ENCODE data around the gene UBAC2.
"Not testable (repeated sequence)": the region's sequence is repeated elsewhere in the genome, so short reads cannot be mapped to it uniquely, and the experiment has no call there.

Gene UBAC2

DNA sequence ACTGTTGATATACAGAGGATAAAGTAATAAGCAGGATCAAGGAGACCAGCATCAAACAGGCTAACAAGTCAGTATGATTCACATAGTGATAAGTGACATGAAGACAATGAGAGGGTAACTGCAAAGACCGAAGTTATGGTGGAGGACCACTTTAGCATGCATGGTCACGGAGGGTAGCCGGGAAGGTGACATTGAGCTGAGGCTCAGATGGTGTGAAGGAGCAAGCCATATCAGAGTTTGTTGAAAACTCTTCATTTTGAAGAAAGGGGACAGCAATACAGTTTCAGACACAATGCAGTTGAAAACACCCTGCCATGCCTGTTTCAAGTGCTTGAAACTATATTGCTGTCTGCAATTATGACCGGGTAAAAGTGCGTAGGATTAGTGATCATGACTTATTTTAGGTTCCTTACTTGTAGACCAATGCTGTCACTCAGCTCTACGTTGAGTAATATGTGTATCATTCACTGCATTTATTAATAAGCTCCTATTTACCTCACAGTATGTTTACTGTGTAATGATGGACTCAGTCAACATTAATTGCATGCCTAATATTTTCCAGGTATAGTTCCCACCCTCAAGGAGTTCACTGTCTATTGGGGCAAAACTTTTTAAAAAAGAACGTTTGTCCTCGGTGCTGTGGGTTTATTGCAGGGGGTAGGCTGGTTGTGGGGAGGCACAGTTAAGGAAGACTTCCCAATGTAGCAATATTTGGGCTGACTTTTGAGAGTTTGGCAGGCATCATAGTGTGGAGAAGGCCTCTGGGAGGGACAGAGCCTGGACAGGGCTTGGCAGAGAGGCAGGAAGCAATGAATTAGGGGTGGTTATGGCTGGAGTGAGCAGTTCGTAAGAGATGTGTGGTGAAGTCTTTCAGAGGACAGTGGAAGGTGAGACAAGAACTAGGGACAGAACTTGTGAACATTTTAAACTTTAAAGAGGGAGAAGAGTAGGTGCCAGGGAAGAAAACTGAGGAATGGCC lies 3.2 kb downstream of the UBAC2 start:
- no peaks in the 10 kb centered on the region for H3K36me3 ChIP-seq (ENCODE audit: insufficient read depth, low read length)
- no peak overlapping the region for H2AFZ ChIP-seq (ENCODE audit: low read length, unreplicated experiment)
- H3K79me2 ChIP-seq (ENCODE audit: control insufficient read depth, insufficient read depth, low read length, unreplicated experiment) = peaks cover 63% of the 10 kb centered on the region
- H3K4me1 ChIP-seq (ENCODE audit: control insufficient read depth, insufficient read depth, low read length, unreplicated experiment) = peaks cover 16% of the 10 kb centered on the region
- H3K4me3 ChIP-seq (ENCODE audit: low read depth, low read length) = no peak overlapping the region
- H3K27me3 ChIP-seq (ENCODE audit: insufficient read depth, low read length) = no peaks in the 10 kb centered on the region
- H3K27ac ChIP-seq (ENCODE audit: low read depth, low read length) = no peak overlapping the region

DNA sequence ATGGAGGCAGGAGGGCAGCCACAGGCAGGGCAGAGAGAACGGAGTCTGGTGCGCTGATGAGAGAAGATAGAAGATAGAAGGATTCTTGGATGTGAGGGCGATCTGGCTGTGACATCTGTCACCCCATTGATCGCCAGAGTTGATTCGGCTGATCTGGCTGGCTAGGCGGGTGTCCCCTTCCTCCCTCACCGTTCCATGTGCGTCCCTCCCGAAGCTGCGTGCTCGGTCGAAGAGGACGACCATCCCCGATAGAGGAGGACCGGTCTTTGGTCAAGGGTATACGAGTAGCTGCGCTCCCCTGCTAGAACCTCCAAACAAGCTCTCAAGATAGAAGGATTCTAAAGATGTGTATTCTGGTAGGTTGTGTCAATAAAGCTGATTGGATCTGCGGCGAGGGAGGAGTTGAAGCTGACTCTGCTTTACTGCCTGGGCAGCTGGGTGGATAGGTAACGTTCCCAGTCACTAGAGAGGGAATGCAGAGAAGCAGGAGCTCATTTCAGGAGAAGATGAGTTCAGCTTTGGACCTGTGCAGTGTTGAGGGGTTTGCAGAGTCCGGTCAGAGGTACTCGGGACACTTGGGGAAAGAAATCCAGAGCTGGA lies 5.1 kb downstream of the UBAC2 start:
- H3K36me3 ChIP-seq (ENCODE audit: insufficient read depth, low read length) = no peaks in the 10 kb centered on the region

DNA sequence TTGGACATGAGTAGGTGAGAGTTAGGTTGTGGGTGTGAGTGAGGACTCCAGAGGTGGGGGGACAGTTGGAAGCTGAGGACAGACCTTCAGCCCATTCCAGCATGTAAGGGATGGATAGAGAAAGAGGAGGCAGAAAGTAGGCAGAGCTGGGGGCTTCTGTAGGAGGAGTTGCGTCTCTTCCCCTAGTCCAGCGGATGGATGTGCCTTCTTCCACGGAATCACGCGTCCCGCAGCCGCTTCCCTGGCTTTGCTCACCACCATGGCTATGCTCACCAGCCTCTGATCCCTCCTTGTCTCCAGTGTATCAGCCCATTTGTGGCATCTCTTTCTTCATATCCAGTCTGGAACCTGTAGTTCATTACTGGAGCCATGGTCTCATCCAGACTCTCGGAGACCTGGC lies 5.6 kb downstream of the UBAC2 start:
- peaks cover 8% of the 10 kb centered on the region for H3K4me1 ChIP-seq (ENCODE audit: control insufficient read depth, insufficient read depth, low read length, unreplicated experiment)

More for the DNA sequence above, 5.1 kb downstream of the UBAC2 start:
- no peaks in the 10 kb centered on the region for H3K27me3 ChIP-seq (ENCODE audit: insufficient read depth, low read length)
- H2AFZ ChIP-seq (ENCODE audit: low read length, unreplicated experiment) = no peak overlapping the region
- peaks cover 8% of the 10 kb centered on the region for H3K4me1 ChIP-seq (ENCODE audit: control insufficient read depth, insufficient read depth, low read length, unreplicated experiment)
- peaks cover 55% of the 10 kb centered on the region for H3K79me2 ChIP-seq (ENCODE audit: control insufficient read depth, insufficient read depth, low read length, unreplicated experiment)
- no peak overlapping the region for H3K27ac ChIP-seq (ENCODE audit: low read depth, low read length)
- H3K4me3 ChIP-seq (ENCODE audit: low read depth, low read length) = no peak overlapping the region

DNA sequence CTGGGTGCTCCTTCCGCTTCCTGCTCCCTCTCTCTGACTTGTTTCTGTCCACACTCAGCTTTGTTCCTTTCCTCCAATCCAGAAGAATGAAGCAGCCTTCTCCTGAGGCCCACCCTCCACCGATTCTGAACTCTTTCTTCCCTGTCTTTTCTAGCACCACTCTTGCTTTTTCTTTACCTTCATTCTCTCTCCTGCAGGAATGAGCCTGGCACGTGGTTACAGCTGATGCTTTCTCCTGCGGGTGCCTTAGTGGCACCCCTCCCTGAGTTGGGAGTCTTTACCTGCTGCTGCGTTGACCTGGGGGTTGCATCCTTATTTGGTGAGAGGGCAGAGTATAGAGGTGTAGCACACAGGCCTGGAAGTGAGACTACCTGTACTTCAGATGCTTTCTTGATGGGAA lies 6.2 kb downstream of the UBAC2 start:
- Histone ChIP-seq H3K27ac (ENCODE audit: low read depth, low read length) (no peak overlapping the region), H3K4me3 (ENCODE audit: low read depth, low read length) (no peak overlapping the region), H2AFZ (ENCODE audit: low read length, unreplicated experiment) (no peak overlapping the region), H3K79me2 (ENCODE audit: control insufficient read depth, insufficient read depth, low read length, unreplicated experiment) (peaks cover 58% of the 10 kb centered on the region), H3K4me1 (ENCODE audit: control insufficient read depth, insufficient read depth, low read length, unreplicated experiment) (peaks cover 8% of the 10 kb centered on the region), H3K27me3 (ENCODE audit: insufficient read depth, low read length) (no peaks in the 10 kb centered on the region), H3K36me3 (ENCODE audit: insufficient read depth, low read length) (no peaks in the 10 kb centered on the region)

More for the DNA sequence above, 5.6 kb downstream of the UBAC2 start:
- H3K27ac ChIP-seq (ENCODE audit: low read depth, low read length) = no peak overlapping the region
- no peak overlapping the region for H3K4me3 ChIP-seq (ENCODE audit: low read depth, low read length)
- no peaks in the 10 kb centered on the region for H3K27me3 ChIP-seq (ENCODE audit: insufficient read depth, low read length)
- no peaks in the 10 kb centered on the region for H3K36me3 ChIP-seq (ENCODE audit: insufficient read depth, low read length)
- peaks cover 55% of the 10 kb centered on the region for H3K79me2 ChIP-seq (ENCODE audit: control insufficient read depth, insufficient read depth, low read length, unreplicated experiment)
- H2AFZ ChIP-seq (ENCODE audit: low read length, unreplicated experiment) = no peak overlapping the region

DNA sequence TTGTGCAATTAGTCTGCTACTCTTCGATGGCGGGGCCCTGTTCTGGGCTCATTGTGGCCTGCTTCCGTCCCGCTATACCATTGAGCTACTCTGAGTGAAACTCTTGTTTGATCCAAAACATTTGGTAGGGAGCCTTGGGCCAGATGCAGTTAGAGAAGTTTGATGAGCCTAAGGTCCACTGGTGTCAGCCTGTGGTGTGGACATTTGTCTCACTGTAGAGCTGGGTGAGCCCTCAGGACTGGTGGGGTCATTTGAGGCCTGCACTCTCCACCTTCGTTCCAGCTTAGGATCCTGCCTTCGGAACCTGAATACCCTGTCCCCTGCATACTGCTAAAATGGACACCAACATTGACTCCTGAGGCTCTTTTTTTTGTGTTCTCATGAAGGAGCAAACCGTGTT lies 6.9 kb downstream of the UBAC2 start:
- Histone ChIP-seq H3K27me3 (ENCODE audit: insufficient read depth, low read length) (no peaks in the 10 kb centered on the region), H3K4me3 (ENCODE audit: low read depth, low read length) (no peak overlapping the region), H3K4me1 (ENCODE audit: control insufficient read depth, insufficient read depth, low read length, unreplicated experiment) (peaks cover 3% of the 10 kb centered on the region), H3K36me3 (ENCODE audit: insufficient read depth, low read length) (no peaks in the 10 kb centered on the region), H3K79me2 (ENCODE audit: control insufficient read depth, insufficient read depth, low read length, unreplicated experiment) (peaks cover 56% of the 10 kb centered on the region), H3K27ac (ENCODE audit: low read depth, low read length) (no peak overlapping the region), H2AFZ (ENCODE audit: low read length, unreplicated experiment) (no peak overlapping the region)

DNA sequence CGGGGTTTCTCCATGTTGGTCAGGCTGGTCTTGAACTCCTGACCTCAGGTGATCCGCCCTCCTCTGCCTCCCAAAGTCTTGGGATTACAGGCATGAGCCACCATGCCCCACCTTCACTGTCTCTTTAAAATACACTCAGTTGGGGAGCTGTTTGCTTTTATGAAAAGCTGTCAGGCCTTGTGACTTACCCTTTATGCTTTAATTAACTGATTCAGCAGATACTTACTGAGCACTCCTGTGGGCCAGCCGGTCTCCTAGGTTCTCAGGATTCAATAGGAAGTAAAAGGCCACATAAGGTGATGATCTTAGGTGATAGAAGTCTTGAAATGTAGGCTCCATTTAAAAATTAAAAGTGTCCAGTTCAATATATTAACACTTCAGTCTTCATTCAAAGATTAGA lies 7.5 kb downstream of the UBAC2 start:
- H3K4me1 ChIP-seq (ENCODE audit: control insufficient read depth, insufficient read depth, low read length, unreplicated experiment) = no peaks in the 10 kb centered on the region
- no peaks in the 10 kb centered on the region for H3K27me3 ChIP-seq (ENCODE audit: insufficient read depth, low read length)
- H3K27ac ChIP-seq (ENCODE audit: low read depth, low read length) = no peak overlapping the region
- H3K79me2 ChIP-seq (ENCODE audit: control insufficient read depth, insufficient read depth, low read length, unreplicated experiment) = peaks cover 55% of the 10 kb centered on the region
- no peak overlapping the region for H3K4me3 ChIP-seq (ENCODE audit: low read depth, low read length)
- no peaks in the 10 kb centered on the region for H3K36me3 ChIP-seq (ENCODE audit: insufficient read depth, low read length)
- no peak overlapping the region for H2AFZ ChIP-seq (ENCODE audit: low read length, unreplicated experiment)

DNA sequence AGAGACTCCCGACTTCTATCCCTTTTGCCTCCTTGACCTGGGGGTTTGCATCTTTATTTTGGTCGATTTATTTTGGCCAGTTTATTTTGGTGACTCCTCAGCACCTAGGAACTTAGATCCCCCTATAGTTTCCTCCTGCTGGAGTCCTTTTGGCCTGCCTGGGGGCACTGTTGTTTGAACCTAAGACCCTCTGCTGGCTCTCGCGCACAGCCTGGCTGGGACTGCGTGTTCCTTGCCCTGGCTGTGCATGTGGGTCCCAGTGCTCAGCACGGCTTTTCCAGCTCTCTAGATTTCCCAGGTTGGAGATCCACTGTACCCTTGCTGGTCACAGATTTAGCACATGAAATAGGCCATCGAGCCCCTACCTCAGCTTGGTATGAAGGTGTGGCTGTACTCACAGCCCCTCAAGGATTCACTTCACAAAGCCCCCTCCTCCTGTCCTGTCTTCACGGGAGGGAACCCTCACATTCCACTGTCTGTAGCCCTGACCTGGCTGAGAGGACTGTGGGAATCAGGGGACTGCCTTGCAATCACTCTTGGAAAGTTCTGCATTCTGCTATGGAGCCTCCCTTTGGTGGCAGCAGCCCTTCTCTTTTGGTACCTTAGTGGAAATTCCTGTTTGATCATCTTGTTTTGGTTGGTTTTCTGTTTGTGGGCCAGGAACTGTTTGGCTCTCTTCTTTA lies 8.3 kb downstream of the UBAC2 start:
- Histone ChIP-seq H3K27ac (ENCODE audit: low read depth, low read length) (no peak overlapping the region), H3K27me3 (ENCODE audit: insufficient read depth, low read length) (no peaks in the 10 kb centered on the region), H3K4me1 (ENCODE audit: control insufficient read depth, insufficient read depth, low read length, unreplicated experiment) (no peaks in the 10 kb centered on the region), H3K4me3 (ENCODE audit: low read depth, low read length) (no peak overlapping the region), H2AFZ (ENCODE audit: low read length, unreplicated experiment) (no peak overlapping the region), H3K79me2 (ENCODE audit: control insufficient read depth, insufficient read depth, low read length, unreplicated experiment) (peaks cover 47% of the 10 kb centered on the region), H3K36me3 (ENCODE audit: insufficient read depth, low read length) (no peaks in the 10 kb centered on the region)

DNA sequence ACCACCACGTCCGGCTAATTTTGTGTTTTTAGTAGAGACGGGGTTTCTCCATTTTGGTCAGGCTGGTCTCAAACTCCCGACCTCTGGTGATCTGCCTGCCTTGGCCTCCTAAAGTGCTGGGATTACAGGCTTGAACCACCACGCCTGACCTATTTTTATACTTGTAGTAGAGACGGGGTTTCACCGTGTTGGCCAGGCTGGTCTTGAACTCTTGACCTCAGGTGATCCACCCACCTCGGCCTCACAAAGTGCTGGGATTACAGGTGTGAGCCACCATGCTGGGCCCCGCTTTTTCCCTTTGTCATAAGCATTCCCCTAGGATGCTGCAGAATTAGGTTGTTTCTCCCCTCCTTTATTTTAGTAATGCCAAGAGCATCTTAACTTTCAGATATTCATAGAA lies 10.0 kb downstream of the UBAC2 start:
- H2AFZ ChIP-seq (ENCODE audit: low read length, unreplicated experiment); H3K4me3 ChIP-seq (ENCODE audit: low read depth, low read length); H3K27ac ChIP-seq (ENCODE audit: low read depth, low read length); H3K27me3 ChIP-seq (ENCODE audit: insufficient read depth, low read length); H3K36me3 ChIP-seq (ENCODE audit: insufficient read depth, low read length); H3K4me1 ChIP-seq (ENCODE audit: control insufficient read depth, insufficient read depth, low read length, unreplicated experiment): not testable (repeated sequence)
- H3K79me2 ChIP-seq (ENCODE audit: control insufficient read depth, insufficient read depth, low read length, unreplicated experiment) = peaks cover 50% of the 10 kb centered on the region

DNA sequence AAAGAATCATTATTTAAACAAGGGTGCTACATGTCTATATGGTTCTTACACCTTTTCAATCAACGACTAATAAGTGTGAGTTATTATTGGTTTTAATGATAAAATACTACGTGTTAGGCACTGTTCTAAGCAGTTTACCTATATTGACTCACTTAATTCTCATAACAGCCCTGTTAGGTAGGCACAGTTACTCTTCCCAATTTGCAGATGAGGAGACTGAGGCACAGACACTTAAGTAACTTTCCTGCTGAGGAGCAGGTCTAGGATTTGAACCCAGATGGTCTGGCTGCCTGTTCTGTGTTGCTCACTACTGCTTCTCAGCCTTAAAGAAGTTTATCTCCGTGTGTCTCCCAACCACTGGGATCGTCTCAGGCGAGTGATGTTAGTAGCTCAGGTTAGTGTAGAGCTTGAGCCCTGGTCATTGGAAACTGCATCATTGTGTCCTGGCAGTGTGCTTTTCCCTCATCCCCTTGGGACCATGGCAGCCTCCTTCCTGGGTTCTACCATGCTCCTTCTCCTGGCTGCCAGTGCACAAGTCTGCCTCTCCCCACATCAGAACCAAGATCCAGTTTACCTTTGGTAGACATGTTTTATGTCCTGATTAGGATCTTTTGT lies 10.9 kb downstream of the UBAC2 start:
- Histone ChIP-seq H2AFZ (ENCODE audit: low read length, unreplicated experiment) (no peak overlapping the region), H3K27me3 (ENCODE audit: insufficient read depth, low read length) (no peaks in the 10 kb centered on the region), H3K36me3 (ENCODE audit: insufficient read depth, low read length) (no peaks in the 10 kb centered on the region), H3K4me1 (ENCODE audit: control insufficient read depth, insufficient read depth, low read length, unreplicated experiment) (no peaks in the 10 kb centered on the region), H3K4me3 (ENCODE audit: low read depth, low read length) (no peak overlapping the region), H3K27ac (ENCODE audit: low read depth, low read length) (no peak overlapping the region), H3K79me2 (ENCODE audit: control insufficient read depth, insufficient read depth, low read length, unreplicated experiment) (peaks cover 46% of the 10 kb centered on the region)

DNA sequence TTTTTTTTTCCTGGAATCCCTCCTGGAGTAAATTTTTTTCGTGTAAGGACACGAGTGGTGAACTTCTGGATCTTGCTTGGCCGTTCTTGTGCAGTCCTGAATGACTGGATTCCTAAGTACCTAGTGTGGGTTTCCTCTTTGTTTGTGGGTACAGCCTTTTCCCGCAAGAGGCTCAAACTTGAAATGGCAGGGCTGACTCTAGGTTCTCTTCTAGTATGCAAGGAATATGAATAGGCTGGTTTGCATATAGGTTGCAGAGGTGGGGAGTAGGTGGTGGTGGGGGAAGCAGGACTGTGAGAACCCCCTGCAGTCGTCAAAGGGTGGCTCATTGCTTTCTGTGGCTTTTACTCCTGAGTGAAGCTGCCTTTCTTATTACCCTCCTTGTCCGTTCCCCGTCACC lies 13.6 kb downstream of the UBAC2 start:
- Histone ChIP-seq H3K36me3 (ENCODE audit: insufficient read depth, low read length) (no peaks in the 10 kb centered on the region), H3K27ac (ENCODE audit: low read depth, low read length) (no peak overlapping the region), H2AFZ (ENCODE audit: low read length, unreplicated experiment) (no peak overlapping the region), H3K27me3 (ENCODE audit: insufficient read depth, low read length) (no peaks in the 10 kb centered on the region), H3K4me3 (ENCODE audit: low read depth, low read length) (no peak overlapping the region), H3K4me1 (ENCODE audit: control insufficient read depth, insufficient read depth, low read length, unreplicated experiment) (no peaks in the 10 kb centered on the region), H3K79me2 (ENCODE audit: control insufficient read depth, insufficient read depth, low read length, unreplicated experiment) (peaks cover 50% of the 10 kb centered on the region)
